Measurements from ENCODE around the gene LIN9. TPM values are rescaled to one million over a fixed set of nuclear protein-coding genes. Genes with fewer than 3 reads are reported as not detected.

The LIN9 gene
- total and polyA plus RNA-seq, 2 experiments from 2014 or later = 11.8 to 16.9 TPM

- Histone ChIP-seq H4K20me1 (replicated peaks; ENCODE audit: insufficient read depth) (no peaks in the 10 kb centered on the region), H3K9me2 (ENCODE audit: insufficient read depth) (no peaks in the 10 kb centered on the region), H3K4me2 (no peak overlapping the region), H3K4me1 (ENCODE audit: insufficient read depth) (no peaks in the 10 kb centered on the region), H3K4me3 (no peak overlapping the region), H3K36me3 (ENCODE audit: insufficient read depth) (no peaks in the 10 kb centered on the region), H3K27me3 (ENCODE audit: insufficient read depth) (no peaks in the 10 kb centered on the region), H3K79me2 (replicated peaks; ENCODE audit: insufficient read depth) (no peaks in the 10 kb centered on the region), H3K27ac (ENCODE audit: low read depth) (no peak overlapping the region), H3F3A (replicated peaks; ENCODE audit: low read depth) (no peaks in the 10 kb centered on the region), H2AFZ (no peak overlapping the region)
- Mint-ChIP-seq H3K4me3 (no peak overlapping the region), H3K4me1 (no peaks in the 10 kb centered on the region; the same call in 2 of the 3 replicates), H3K27me3 (ENCODE audit: insufficient read depth, low read depth, poor library complexity) (peaks cover 5% of the 10 kb centered on the region), H3K9me3 (no peaks in the 10 kb centered on the region), H3K36me3 (ENCODE audit: low read depth) (no peaks in the 10 kb centered on the region), H3K27ac (no peak overlapping the region)
- DNase-seq (ENCODE audit: low spot score) (no peak), ATAC-seq (no peak)
- TF ChIP-seq ZNF114 (CRISPR knock-in tag; IDR thresholded peaks at IDR 0.05) = no peak
- TF ChIP-seq, protein P1, sequence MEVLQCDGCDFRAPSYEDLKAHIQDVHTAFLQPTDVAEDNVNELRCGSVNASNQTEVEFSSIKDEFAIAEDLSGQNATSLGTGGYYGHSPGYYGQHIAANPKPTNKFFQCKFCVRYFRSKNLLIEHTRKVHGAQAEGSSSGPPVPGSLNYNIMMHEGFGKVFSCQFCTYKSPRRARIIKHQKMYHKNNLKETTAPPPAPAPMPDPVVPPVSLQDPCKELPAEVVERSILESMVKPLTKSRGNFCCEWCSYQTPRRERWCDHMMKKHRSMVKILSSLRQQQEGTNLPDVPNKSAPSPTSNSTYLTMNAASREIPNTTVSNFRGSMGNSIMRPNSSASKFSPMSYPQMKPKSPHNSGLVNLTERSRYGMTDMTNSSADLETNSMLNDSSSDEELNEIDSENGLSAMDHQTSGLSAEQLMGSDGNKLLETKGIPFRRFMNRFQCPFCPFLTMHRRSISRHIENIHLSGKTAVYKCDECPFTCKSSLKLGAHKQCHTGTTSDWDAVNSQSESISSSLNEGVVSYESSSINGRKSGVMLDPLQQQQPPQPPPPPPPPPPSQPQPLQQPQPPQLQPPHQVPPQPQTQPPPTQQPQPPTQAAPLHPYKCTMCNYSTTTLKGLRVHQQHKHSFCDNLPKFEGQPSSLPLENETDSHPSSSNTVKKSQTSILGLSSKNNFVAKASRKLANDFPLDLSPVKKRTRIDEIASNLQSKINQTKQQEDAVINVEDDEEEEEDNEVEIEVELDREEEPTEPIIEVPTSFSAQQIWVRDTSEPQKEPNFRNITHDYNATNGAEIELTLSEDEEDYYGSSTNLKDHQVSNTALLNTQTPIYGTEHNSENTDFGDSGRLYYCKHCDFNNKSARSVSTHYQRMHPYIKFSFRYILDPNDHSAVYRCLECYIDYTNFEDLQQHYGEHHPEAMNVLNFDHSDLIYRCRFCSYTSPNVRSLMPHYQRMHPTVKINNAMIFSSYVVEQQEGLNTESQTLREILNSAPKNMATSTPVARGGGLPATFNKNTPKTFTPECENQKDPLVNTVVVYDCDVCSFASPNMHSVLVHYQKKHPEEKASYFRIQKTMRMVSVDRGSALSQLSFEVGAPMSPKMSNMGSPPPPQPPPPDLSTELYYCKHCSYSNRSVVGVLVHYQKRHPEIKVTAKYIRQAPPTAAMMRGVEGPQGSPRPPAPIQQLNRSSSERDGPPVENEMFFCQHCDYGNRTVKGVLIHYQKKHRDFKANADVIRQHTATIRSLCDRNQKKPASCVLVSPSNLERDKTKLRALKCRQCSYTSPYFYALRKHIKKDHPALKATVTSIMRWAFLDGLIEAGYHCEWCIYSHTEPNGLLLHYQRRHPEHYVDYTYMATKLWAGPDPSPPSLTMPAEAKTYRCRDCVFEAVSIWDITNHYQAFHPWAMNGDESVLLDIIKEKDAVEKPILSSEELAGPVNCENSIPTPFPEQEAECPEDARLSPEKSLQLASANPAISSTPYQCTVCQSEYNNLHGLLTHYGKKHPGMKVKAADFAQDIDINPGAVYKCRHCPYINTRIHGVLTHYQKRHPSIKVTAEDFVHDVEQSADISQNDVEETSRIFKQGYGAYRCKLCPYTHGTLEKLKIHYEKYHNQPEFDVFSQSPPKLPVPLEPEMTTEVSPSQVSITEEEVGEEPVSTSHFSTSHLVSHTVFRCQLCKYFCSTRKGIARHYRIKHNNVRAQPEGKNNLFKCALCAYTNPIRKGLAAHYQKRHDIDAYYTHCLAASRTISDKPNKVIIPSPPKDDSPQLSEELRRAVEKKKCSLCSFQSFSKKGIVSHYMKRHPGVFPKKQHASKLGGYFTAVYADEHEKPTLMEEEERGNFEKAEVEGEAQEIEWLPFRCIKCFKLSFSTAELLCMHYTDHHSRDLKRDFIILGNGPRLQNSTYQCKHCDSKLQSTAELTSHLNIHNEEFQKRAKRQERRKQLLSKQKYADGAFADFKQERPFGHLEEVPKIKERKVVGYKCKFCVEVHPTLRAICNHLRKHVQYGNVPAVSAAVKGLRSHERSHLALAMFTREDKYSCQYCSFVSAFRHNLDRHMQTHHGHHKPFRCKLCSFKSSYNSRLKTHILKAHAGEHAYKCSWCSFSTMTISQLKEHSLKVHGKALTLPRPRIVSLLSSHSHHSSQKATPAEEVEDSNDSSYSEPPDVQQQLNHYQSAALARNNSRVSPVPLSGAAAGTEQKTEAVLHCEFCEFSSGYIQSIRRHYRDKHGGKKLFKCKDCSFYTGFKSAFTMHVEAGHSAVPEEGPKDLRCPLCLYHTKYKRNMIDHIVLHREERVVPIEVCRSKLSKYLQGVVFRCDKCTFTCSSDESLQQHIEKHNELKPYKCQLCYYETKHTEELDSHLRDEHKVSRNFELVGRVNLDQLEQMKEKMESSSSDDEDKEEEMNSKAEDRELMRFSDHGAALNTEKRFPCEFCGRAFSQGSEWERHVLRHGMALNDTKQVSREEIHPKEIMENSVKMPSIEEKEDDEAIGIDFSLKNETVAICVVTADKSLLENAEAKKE (CRISPR knock-in tag; IDR thresholded peaks at IDR 0.05) = no peak
- TF ChIP-seq ZNF331 (CRISPR knock-in tag; IDR thresholded peaks at IDR 0.05; ENCODE audit: low read depth) = no peak
- TF ChIP-seq POLR2AphosphoS5 (IDR thresholded peaks at IDR 0.05; ENCODE audit: low read depth) = no peak
- TF ChIP-seq JUNB (IDR thresholded peaks at IDR 0.05; ENCODE audit: unreplicated experiment) = no peak
- no peak for TF ChIP-seq CREB1 (CRISPR knock-in tag; IDR thresholded peaks at IDR 0.05; ENCODE audit: low read depth)
- no peak for TF ChIP-seq NANOG (IDR thresholded peaks at IDR 0.05; ENCODE audit: borderline replicate concordance)
These were observed 18.8 kb upstream of the LIN9 start for GRCh38 chr1:226327761-226328162.

GRCh38 chr1:226325178-226325577 is 16.2 kb upstream of the LIN9 start:
- no peak for ATAC-seq
- Histone ChIP-seq H4K20me1 (replicated peaks; ENCODE audit: insufficient read depth) (no peaks in the 10 kb centered on the region), H3K79me2 (replicated peaks; ENCODE audit: insufficient read depth) (no peaks in the 10 kb centered on the region), H3K9me2 (ENCODE audit: insufficient read depth) (no peaks in the 10 kb centered on the region), H3K27me3 (ENCODE audit: insufficient read depth) (no peaks in the 10 kb centered on the region), H3K27ac (ENCODE audit: low read depth) (no peak overlapping the region), H3K4me2 (no peak overlapping the region), H3K4me3 (no peak overlapping the region), H2AFZ (no peak overlapping the region), H3K4me1 (ENCODE audit: insufficient read depth) (no peaks in the 10 kb centered on the region), H3K36me3 (ENCODE audit: insufficient read depth) (no peaks in the 10 kb centered on the region), H3F3A (replicated peaks; ENCODE audit: low read depth) (no peaks in the 10 kb centered on the region)
- no peaks in the 10 kb centered on the region for H3K4me1 Mint-ChIP-seq
- H3K27ac Mint-ChIP-seq = no peak overlapping the region
- DNase-seq (ENCODE audit: low spot score) = no peak
- H3K9me3 Mint-ChIP-seq = no peaks in the 10 kb centered on the region
- H3K27me3 Mint-ChIP-seq (ENCODE audit: insufficient read depth, low read depth, poor library complexity) = peaks cover 5% of the 10 kb centered on the region
- no peak overlapping the region for H3K4me3 Mint-ChIP-seq
- no peaks in the 10 kb centered on the region for H3K36me3 Mint-ChIP-seq (ENCODE audit: low read depth)
- TF ChIP-seq NANOG (IDR thresholded peaks at IDR 0.05; ENCODE audit: borderline replicate concordance) (no peak), REST (IDR thresholded peaks at IDR 0.05; ENCODE audit: unreplicated experiment) (no peak)

All from GM23338 (cell line).